ENCODE results near the gene PDE5A. TPM values are rescaled to one million over a fixed set of nuclear protein-coding genes. Genes with fewer than 3 reads are reported as not detected.
A peak's percentile ranks its signal among the peaks of the same experiment; 100 is the strongest.

PDE5A gene
- total and polyA plus RNA-seq, 4 experiments from 2014 or later, result 1.00 to 7.0 (median 2.4) TPM

DNA sequence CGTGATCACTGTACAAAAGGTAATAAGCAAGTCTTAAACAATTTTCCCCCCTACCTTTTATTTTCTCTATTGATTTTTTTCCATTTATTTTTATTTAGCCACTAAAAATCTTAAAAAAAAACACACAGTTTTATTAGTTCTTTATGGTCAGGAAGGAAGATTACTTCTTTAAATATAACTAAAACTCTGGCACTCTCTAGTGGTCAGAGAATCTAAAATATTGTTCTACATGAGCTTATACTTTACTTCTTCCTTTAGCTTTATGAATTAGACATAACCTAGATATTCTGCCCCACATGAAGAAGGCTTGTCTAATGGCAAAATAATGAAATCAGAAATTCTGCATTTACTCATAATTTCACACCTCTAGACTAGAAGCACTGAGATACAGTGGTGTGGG, 135.2 kb downstream of the PDE5A start:
- peak overlapping the region in 1 of 7 donors; percentile 85 for H3K27ac Mint-ChIP-seq
- intact Hi-C loops (cut with micrococcal nuclease), result loop anchor here (1.0 to 5.0 kb wide), 2 partner anchors 179 to 451 kb away; no protein-coding TSS in a partner anchor
- CTCF ChIA-PET (ENCODE audit: partially characterized antibody), result interaction anchor here (1.0 to 1.8 kb wide), 3 partner anchors 38 to 451 kb away, joined by 3 to 9 read pairs (median 3); no protein-coding TSS in a partner anchor
- H3K9me3 ChIP-seq (ENCODE audit: control insufficient read depth in 1 of 2, low read length in 2 of 2), result no peaks in the 10 kb centered on the region
- no peaks in the 10 kb centered on the region for H3K4me1 ChIP-seq (ENCODE audit: insufficient read depth, low read length)
- no peaks in the 10 kb centered on the region for H3K27me3 Mint-ChIP-seq
- H3K4me3 ChIP-seq (ENCODE audit: low read length in 2 of 2), result no peak overlapping the region
- no peak for DNase-seq
- POLR2A ChIA-PET (ENCODE audit: partially characterized antibody), result interaction anchor here (0.5 kb wide), 1 partner anchor 724 kb away, joined by 3 read pairs; no protein-coding TSS in a partner anchor
- H3K4me1 Mint-ChIP-seq, result no peaks in the 10 kb centered on the region
- H3K4me3 Mint-ChIP-seq, result no peak overlapping the region
- no peaks in the 10 kb centered on the region for H3K27me3 ChIP-seq (ENCODE audit: insufficient read depth, low read length)
- H3K36me3 Mint-ChIP-seq, result peaks cover 4 to 41% of the 10 kb centered on the region in 2 donors
- H3K36me3 ChIP-seq (ENCODE audit: insufficient read depth, low read length), result peaks cover 22% of the 10 kb centered on the region
- no peaks in the 10 kb centered on the region for H3K9me3 Mint-ChIP-seq
- H3K27ac ChIP-seq (ENCODE audit: low read depth, low read length), result no peak overlapping the region

DNA sequence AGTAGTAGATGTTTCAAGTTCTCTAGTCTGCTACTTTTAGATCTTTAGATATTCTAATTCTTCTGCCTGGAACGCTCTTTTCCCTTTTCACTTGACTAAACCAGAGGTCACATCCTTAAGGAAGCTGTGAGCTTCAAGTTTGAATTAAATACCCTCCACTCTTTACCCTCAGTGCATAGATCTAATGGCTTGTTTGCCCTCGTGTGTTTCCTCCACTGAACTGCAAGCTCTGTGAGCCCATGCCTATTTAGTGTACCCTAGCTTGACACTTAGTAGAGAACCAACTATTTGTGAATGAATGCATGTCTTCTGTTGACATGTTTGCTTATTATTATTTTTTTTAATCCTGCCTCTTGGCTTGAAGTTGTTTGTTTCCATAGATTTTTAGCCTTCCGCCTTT, 138.3 kb downstream of the PDE5A start:
- Histone ChIP-seq H3K27me3 (ENCODE audit: insufficient read depth, low read length) (no peaks in the 10 kb centered on the region), H3K36me3 (ENCODE audit: insufficient read depth, low read length) (peaks cover 10% of the 10 kb centered on the region), H3K27ac (ENCODE audit: low read depth, low read length) (no peak overlapping the region), H3K4me1 (ENCODE audit: insufficient read depth, low read length) (no peaks in the 10 kb centered on the region), H3K9me3 (ENCODE audit: control insufficient read depth in 1 of 2, low read length in 2 of 2) (no peaks in the 10 kb centered on the region), H3K4me3 (ENCODE audit: low read length in 2 of 2) (no peak overlapping the region)
- Mint-ChIP-seq H3K4me3 (no peak overlapping the region), H3K27me3 (no peaks in the 10 kb centered on the region), H3K36me3 (peaks cover 4 to 18% of the 10 kb centered on the region in 2 donors), H3K27ac (no peak overlapping the region), H3K9me3 (peaks cover 0 to 3% (median 0%) of the 10 kb centered on the region in 8 donors), H3K4me1 (no peaks in the 10 kb centered on the region)
- ChIA-PET CTCF (ENCODE audit: partially characterized antibody) (interaction anchor here (1.3 kb wide), 1 partner anchor 138 kb away, joined by 3 read pairs; the partner anchor contains the start of gene PDE5A), POLR2A (ENCODE audit: partially characterized antibody) (no interaction called here)
- intact Hi-C loops (cut with micrococcal nuclease), result loop anchor here (5.0 kb wide), 1 partner anchor 448 kb away; no protein-coding TSS in a partner anchor
- DNase-seq, result no peak

GRCh38 chr4:119489305-119489704, 139.3 kb downstream of the PDE5A start:
- peaks cover 8 to 16% of the 10 kb centered on the region in 2 donors for H3K36me3 Mint-ChIP-seq
- peaks cover 0 to 8% (median under 1%) of the 10 kb centered on the region in 8 donors for H3K9me3 Mint-ChIP-seq
- CTCF ChIA-PET (ENCODE audit: partially characterized antibody), result interaction anchor here (1.3 kb wide), 1 partner anchor 139 kb away, joined by 3 read pairs; the partner anchor contains the start of gene PDE5A
- peaks cover 0 to 1% (median 0%) of the 10 kb centered on the region in 4 donors for H3K4me1 Mint-ChIP-seq
- H3K27me3 ChIP-seq (ENCODE audit: insufficient read depth, low read length), result no peaks in the 10 kb centered on the region
- intact Hi-C loops (cut with micrococcal nuclease), result no loop called here
- no peaks in the 10 kb centered on the region for H3K4me1 ChIP-seq (ENCODE audit: insufficient read depth, low read length)
- POLR2A ChIA-PET (ENCODE audit: partially characterized antibody), result no interaction called here
- no peaks in the 10 kb centered on the region for H3K27me3 Mint-ChIP-seq
- H3K4me3 ChIP-seq (ENCODE audit: low read length in 2 of 2), result no peak overlapping the region
- no peak for DNase-seq
- no peak overlapping the region for H3K27ac Mint-ChIP-seq
- H3K4me3 Mint-ChIP-seq, result no peak overlapping the region
- no peak overlapping the region for H3K27ac ChIP-seq (ENCODE audit: low read depth, low read length)
- H3K9me3 ChIP-seq (ENCODE audit: control insufficient read depth in 1 of 2, low read length in 2 of 2), result no peaks in the 10 kb centered on the region
- peaks cover 5% of the 10 kb centered on the region for H3K36me3 ChIP-seq (ENCODE audit: insufficient read depth, low read length)

DNA sequence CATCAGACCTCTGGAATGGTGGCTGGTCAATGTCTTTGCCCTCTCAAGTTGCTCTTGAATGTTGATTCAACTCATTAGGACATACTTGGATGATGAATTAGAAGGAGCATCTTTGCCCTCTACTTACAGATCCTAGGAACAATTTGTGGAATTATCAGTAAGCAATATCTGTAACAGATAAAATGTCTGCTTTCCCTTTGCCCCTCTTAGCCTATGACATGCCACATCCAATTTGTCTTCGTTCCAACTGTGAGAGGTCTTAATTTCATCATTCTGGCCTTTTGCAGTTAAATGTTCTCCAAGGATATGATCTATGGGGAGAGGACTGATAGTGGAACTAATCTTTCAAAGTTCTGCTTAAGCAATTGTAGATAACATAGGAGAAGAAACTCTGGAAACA, 148.3 kb downstream of the PDE5A start:
- Mint-ChIP-seq H3K27me3 (no peaks in the 10 kb centered on the region), H3K9me3 (peaks cover 0 to 7% (median 3%) of the 10 kb centered on the region in 8 donors), H3K4me1 (peaks cover 0 to 2% (median 0%) of the 10 kb centered on the region in 4 donors), H3K36me3 (peaks cover 60 to 61% of the 10 kb centered on the region in 2 donors), H3K27ac (no peak overlapping the region), H3K4me3 (no peak overlapping the region)
- no peak overlapping the region for H3K4me3 ChIP-seq (ENCODE audit: low read length in 2 of 2)
- intact Hi-C loops (cut with micrococcal nuclease), result no loop called here
- no peaks in the 10 kb centered on the region for H3K4me1 ChIP-seq (ENCODE audit: insufficient read depth, low read length)
- no peaks in the 10 kb centered on the region for H3K36me3 ChIP-seq (ENCODE audit: insufficient read depth, low read length)
- no peak overlapping the region for H3K27ac ChIP-seq (ENCODE audit: low read depth, low read length)
- no peaks in the 10 kb centered on the region for H3K9me3 ChIP-seq (ENCODE audit: control insufficient read depth in 1 of 2, low read length in 2 of 2)
- no peak for DNase-seq
- CTCF ChIA-PET (ENCODE audit: partially characterized antibody), result no interaction called here
- POLR2A ChIA-PET (ENCODE audit: partially characterized antibody), result no interaction called here
- no peaks in the 10 kb centered on the region for H3K27me3 ChIP-seq (ENCODE audit: insufficient read depth, low read length)

DNA sequence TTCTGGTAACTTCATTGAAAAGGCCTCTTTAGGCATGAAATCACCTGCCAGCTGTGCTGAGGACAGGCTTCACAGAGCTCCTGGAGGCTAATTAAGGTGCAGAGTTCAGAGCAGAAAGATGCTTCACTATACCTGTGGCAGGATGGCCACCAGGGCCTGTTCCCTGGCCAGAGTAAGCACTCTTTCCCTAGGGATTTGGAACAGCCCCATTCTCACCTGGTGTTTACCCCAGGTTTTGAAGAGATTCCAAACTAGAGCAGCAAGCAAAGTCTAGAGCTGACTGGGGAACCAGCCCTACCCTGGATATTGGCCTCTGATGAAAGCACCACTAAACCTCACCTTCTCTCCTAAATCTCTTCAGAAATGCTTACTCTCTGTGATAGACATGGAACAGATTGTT, 148.8 kb downstream of the PDE5A start:
- ChIA-PET POLR2A (ENCODE audit: partially characterized antibody) (no interaction called here), CTCF (ENCODE audit: partially characterized antibody) (no interaction called here)
- H3K4me1 ChIP-seq (ENCODE audit: insufficient read depth, low read length), result no peaks in the 10 kb centered on the region
- Mint-ChIP-seq H3K27me3 (no peaks in the 10 kb centered on the region), H3K4me1 (peaks cover 0 to 2% (median 0%) of the 10 kb centered on the region in 4 donors), H3K4me3 (no peak overlapping the region), H3K36me3 (peaks cover 60 to 65% of the 10 kb centered on the region in 2 donors), H3K27ac (no peak overlapping the region), H3K9me3 (peaks cover 0 to 6% (median 2%) of the 10 kb centered on the region in 8 donors)
- no peaks in the 10 kb centered on the region for H3K27me3 ChIP-seq (ENCODE audit: insufficient read depth, low read length)
- H3K36me3 ChIP-seq (ENCODE audit: insufficient read depth, low read length), result no peaks in the 10 kb centered on the region
- no peaks in the 10 kb centered on the region for H3K9me3 ChIP-seq (ENCODE audit: control insufficient read depth in 1 of 2, low read length in 2 of 2)
- H3K4me3 ChIP-seq (ENCODE audit: low read length in 2 of 2), result no peak overlapping the region
- no peak overlapping the region for H3K27ac ChIP-seq (ENCODE audit: low read depth, low read length)
- intact Hi-C loops (cut with micrococcal nuclease), result no loop called here
- no peak for DNase-seq

GRCh38 chr4:119479180-119479808, 149.3 kb downstream of the PDE5A start:
- H3K9me3 Mint-ChIP-seq, result peaks cover 0 to 6% (median 1%) of the 10 kb centered on the region in 8 donors
- Histone ChIP-seq H3K4me1 (ENCODE audit: insufficient read depth, low read length) (no peaks in the 10 kb centered on the region), H3K36me3 (ENCODE audit: insufficient read depth, low read length) (no peaks in the 10 kb centered on the region), H3K9me3 (ENCODE audit: control insufficient read depth in 1 of 2, low read length in 2 of 2) (no peaks in the 10 kb centered on the region), H3K4me3 (ENCODE audit: low read length in 2 of 2) (no peak overlapping the region), H3K27ac (ENCODE audit: low read depth, low read length) (no peak overlapping the region), H3K27me3 (ENCODE audit: insufficient read depth, low read length) (no peaks in the 10 kb centered on the region)
- H3K36me3 Mint-ChIP-seq, result peaks cover 59 to 66% of the 10 kb centered on the region in 2 donors
- ChIA-PET POLR2A (ENCODE audit: partially characterized antibody) (no interaction called here), CTCF (ENCODE audit: partially characterized antibody) (no interaction called here)
- H3K4me3 Mint-ChIP-seq, result no peak overlapping the region
- no peak overlapping the region for H3K27ac Mint-ChIP-seq
- DNase-seq, result no peak
- H3K4me1 Mint-ChIP-seq, result peaks cover 0 to under 1% (median 0%) of the 10 kb centered on the region in 4 donors
- intact Hi-C loops (cut with micrococcal nuclease), result no loop called here
- no peaks in the 10 kb centered on the region for H3K27me3 Mint-ChIP-seq

- H3K4me1 Mint-ChIP-seq, result no peaks in the 10 kb centered on the region
- ChIA-PET POLR2A (ENCODE audit: partially characterized antibody) (no interaction called here), CTCF (ENCODE audit: partially characterized antibody) (no interaction called here)
- H3K36me3 Mint-ChIP-seq, result peaks cover 57 to 68% of the 10 kb centered on the region in 2 donors
- Histone ChIP-seq H3K4me3 (ENCODE audit: low read length in 2 of 2) (no peak overlapping the region), H3K27me3 (ENCODE audit: insufficient read depth, low read length) (no peaks in the 10 kb centered on the region), H3K27ac (ENCODE audit: low read depth, low read length) (no peak overlapping the region), H3K9me3 (ENCODE audit: control insufficient read depth in 1 of 2, low read length in 2 of 2) (no peaks in the 10 kb centered on the region), H3K4me1 (ENCODE audit: insufficient read depth, low read length) (no peaks in the 10 kb centered on the region), H3K36me3 (ENCODE audit: insufficient read depth, low read length) (no peaks in the 10 kb centered on the region)
- H3K9me3 Mint-ChIP-seq, result peaks cover 0 to 6% (median under 1%) of the 10 kb centered on the region in 8 donors
- no peaks in the 10 kb centered on the region for H3K27me3 Mint-ChIP-seq
- intact Hi-C loops (cut with micrococcal nuclease), result no loop called here
- no peak overlapping the region for H3K4me3 Mint-ChIP-seq
- DNase-seq, result no peak
- peak overlapping the region in 2 of 7 donors; percentile 15 to 48 for H3K27ac Mint-ChIP-seq
These were observed 150.0 kb downstream of the PDE5A start for GRCh38 chr4:119478446-119479179.

Measured in CD4-positive, alpha-beta memory T cell (primary cell).